ENCODE results near the gene TP53I11.

TP53I11 gene

GRCh38 chr11:44993971-44994704 lies 43.5 kb upstream of the TP53I11 start:
- H3K27ac Mint-ChIP-seq, result no peak overlapping the region

GRCh38 chr11:44992774-44993173 lies 42.1 kb upstream of the TP53I11 start:
- Mint-ChIP-seq H3K36me3 (ENCODE audit: low read depth) (no peaks in the 10 kb centered on the region), H3K4me1 (peaks cover 10% of the 10 kb centered on the region), H3K9me3 (no peaks in the 10 kb centered on the region), H3K4me3 (no peak overlapping the region), H3K27me3 (ENCODE audit: low read depth, poor library complexity) (peaks cover 8% of the 10 kb centered on the region), H3K27ac (no peak overlapping the region)
- no peak for TF ChIP-seq CTCF (IDR thresholded peaks at IDR 0.05)
- DNase-seq, result no peak

More at GRCh38 chr11:44993971-44994704, 43.5 kb upstream of the TP53I11 start:
- Mint-ChIP-seq H3K27me3 (ENCODE audit: low read depth, poor library complexity) (peaks cover 8% of the 10 kb centered on the region), H3K9me3 (no peaks in the 10 kb centered on the region), H3K4me1 (peaks cover 8% of the 10 kb centered on the region), H3K4me3 (no peak overlapping the region), H3K36me3 (ENCODE audit: low read depth) (no peaks in the 10 kb centered on the region)
- TF ChIP-seq CTCF (IDR thresholded peaks at IDR 0.05), result no peak
- DNase-seq, result no peak

GRCh38 chr11:44992181-44992582 lies 41.5 kb upstream of the TP53I11 start:
- no peak for DNase-seq

DNA sequence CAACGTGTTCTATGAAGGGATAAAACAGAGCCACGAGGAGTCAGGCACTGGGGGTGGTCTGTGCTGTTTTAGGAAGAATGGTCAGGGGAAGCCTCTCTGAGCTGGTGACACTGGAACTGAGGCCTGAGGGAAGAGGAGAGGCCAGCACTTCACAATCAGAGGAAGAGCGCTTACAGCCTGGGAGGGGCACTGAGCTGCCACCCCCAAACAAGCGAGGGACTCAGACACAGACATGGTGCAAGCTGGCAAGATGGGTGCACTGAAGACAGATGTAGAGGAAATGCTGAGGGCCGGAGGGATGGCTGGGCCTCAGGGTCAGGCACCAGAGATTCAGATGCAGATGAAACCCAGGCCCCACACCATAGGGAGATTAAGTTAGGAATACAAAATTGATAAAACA lies 40.0 kb upstream of the TP53I11 start:
- no peak for TF ChIP-seq CTCF (IDR thresholded peaks at IDR 0.05)
- H3K36me3 Mint-ChIP-seq (ENCODE audit: low read depth), result no peaks in the 10 kb centered on the region
- peaks cover 19% of the 10 kb centered on the region for H3K4me1 Mint-ChIP-seq
- no peak overlapping the region for H3K4me3 Mint-ChIP-seq
- peaks cover 8% of the 10 kb centered on the region for H3K27me3 Mint-ChIP-seq (ENCODE audit: low read depth, poor library complexity)
- no peak for DNase-seq
- H3K27ac Mint-ChIP-seq, result no peak overlapping the region
- no peaks in the 10 kb centered on the region for H3K9me3 Mint-ChIP-seq

More at GRCh38 chr11:44992181-44992582, 41.5 kb upstream of the TP53I11 start:
- Mint-ChIP-seq H3K4me3 (no peak overlapping the region), H3K27ac (no peak overlapping the region), H3K36me3 (ENCODE audit: low read depth) (no peaks in the 10 kb centered on the region), H3K27me3 (ENCODE audit: low read depth, poor library complexity) (peaks cover 8% of the 10 kb centered on the region), H3K4me1 (peaks cover 16% of the 10 kb centered on the region), H3K9me3 (no peaks in the 10 kb centered on the region)
- TF ChIP-seq CTCF (IDR thresholded peaks at IDR 0.05), result no peak

DNA sequence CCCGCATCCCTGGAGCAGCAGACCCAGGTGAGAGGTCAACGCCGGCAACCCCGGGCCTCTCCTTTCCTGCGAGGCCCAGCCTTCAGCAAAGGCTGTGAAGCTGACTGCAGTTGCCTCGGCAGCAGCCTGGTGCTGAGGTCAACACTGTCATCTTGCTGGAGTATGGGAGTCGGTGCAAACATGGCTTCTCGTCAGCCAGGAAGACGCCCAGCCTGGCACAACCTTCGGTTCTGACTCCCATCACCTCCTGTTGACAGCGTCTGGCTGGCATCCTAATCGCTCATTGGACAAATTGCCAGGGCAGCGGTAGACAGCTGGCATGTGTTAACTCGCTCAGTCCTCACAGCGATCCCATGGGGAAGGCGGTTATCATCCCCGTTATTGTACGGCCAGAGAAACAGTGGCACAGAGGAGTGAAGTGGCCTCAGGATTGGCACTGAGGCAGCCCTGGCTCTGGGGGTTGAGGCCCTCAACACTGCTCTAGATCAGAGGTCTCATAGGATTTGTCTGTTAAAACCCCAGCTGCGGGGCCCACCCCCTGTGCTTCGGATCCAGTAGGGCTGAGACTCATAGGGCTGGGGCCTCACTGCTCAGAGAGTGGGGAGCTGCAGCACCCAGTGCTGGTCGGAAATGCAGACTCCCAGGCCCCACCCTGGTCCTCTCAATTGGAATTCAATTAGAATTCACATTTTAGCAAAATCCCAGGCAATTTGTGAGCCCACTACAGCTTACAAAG lies 39.3 kb upstream of the TP53I11 start:
- Mint-ChIP-seq H3K27ac (no peak overlapping the region), H3K4me3 (no peak overlapping the region), H3K27me3 (ENCODE audit: low read depth, poor library complexity) (peaks cover 8% of the 10 kb centered on the region), H3K9me3 (no peaks in the 10 kb centered on the region), H3K4me1 (peaks cover 19% of the 10 kb centered on the region), H3K36me3 (ENCODE audit: low read depth) (no peaks in the 10 kb centered on the region)
- DNase-seq, result no peak
- no peak for TF ChIP-seq CTCF (IDR thresholded peaks at IDR 0.05)

Measured in nephron progenitor cell (in vitro differentiated cells).